Endothelial cell of umbilical vein (primary cell): ENCODE measurements around the gene SPATA31D4.

Source experiments
- FOS ChIP-seq: IDR thresholded peaks from 2 replicates; pipeline ENCODE4 v1.6.1; 2011; ENCODE audit warnings: mild to moderate bottlenecking, low read length, moderate library complexity, borderline replicate concordance; ENCODE audit not compliant: insufficient read depth
- POLR2A ChIP-seq: IDR thresholded peaks from 2 replicates; pipeline ENCODE4 v1.6.1; 2012; ENCODE audit warnings: low read depth, mild to moderate bottlenecking, control low read depth, low read length
- TF ChIP-seq, protein P1 (sequence below), 2 donors: IDR thresholded peaks; 1 replicate in 1 of 2; 2 replicates in 1 of 2; pipeline ENCODE4 v1.5.1; 2011; ENCODE audit warnings: low read length in 2 of 2, mild to moderate bottlenecking in 2 of 2, moderate library complexity in 2 of 2, control low read depth in 1 of 2, inconsistent platforms in 1 of 2, low read depth in 1 of 2; ENCODE audit not compliant: insufficient read depth in 1 of 2; ENCODE audit errors: extremely low read depth in 1 of 2

DNA sequence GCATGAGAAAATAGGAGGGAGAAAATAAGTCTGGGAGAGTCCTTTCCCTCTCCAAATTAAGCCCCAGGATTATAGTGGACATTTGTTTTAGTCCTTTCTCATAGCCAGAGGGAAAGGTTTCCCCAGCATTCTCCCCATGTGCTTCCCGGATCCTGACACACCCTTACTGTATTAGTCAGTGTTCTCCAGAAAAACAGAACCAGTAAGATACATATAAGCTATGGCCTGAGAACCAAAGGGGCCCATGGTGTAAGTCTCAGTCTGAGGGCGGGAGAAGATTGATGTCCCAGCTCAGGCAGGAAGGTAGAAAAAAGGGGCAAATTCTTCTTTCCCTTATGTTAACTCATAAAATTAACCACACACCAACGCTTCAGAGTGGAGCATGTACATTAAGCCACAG, 25.6 kb upstream of the SPATA31D4 start:
- TF ChIP-seq, protein P1, sequence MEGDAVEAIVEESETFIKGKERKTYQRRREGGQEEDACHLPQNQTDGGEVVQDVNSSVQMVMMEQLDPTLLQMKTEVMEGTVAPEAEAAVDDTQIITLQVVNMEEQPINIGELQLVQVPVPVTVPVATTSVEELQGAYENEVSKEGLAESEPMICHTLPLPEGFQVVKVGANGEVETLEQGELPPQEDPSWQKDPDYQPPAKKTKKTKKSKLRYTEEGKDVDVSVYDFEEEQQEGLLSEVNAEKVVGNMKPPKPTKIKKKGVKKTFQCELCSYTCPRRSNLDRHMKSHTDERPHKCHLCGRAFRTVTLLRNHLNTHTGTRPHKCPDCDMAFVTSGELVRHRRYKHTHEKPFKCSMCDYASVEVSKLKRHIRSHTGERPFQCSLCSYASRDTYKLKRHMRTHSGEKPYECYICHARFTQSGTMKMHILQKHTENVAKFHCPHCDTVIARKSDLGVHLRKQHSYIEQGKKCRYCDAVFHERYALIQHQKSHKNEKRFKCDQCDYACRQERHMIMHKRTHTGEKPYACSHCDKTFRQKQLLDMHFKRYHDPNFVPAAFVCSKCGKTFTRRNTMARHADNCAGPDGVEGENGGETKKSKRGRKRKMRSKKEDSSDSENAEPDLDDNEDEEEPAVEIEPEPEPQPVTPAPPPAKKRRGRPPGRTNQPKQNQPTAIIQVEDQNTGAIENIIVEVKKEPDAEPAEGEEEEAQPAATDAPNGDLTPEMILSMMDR (IDR thresholded peaks at IDR 0.05; ENCODE audit: extremely low read depth in 1 of 2, insufficient read depth in 1 of 2, low read depth in 1 of 2, low read length in 2 of 2), result no peak
- TF ChIP-seq POLR2A (no peak), FOS (no peak)
